Omental fat pad (tissue), 4 donors: Measurements from ENCODE around the gene WFDC9. TPM values are rescaled to one million over a fixed set of nuclear protein-coding genes. Genes with fewer than 3 reads are reported as not detected.
"Not testable (repeated sequence)": the region's sequence is repeated elsewhere in the genome, so short reads cannot be mapped to it uniquely, and the experiment has no call there.

Experiments used
- ATAC-seq: fragments of 150-250 bp; one replicate; pipeline ENCODE4 v1.9.1; 2016; ENCODE audit warnings: mild to moderate bottlenecking, moderate library complexity; ENCODE audit not compliant: low FRiP score
- DNase-seq: peaks from one replicate; pipeline ENCODE4 v3.0.0-alpha.2; 2019; ENCODE audit warnings: low spot score
- small RNA-seq: library from RNA; depleted of rRNA; stranded (forward); fragments of <200 nt; gene quantifications from one replicate; pipeline ENCODE3, GENCODE V24; 2016
- total RNA-seq, 4 donors: library from RNA; depleted of rRNA; stranded (reverse); fragments of >200 nt; gene quantifications; one replicate each; pipeline ENCODE4 v1.1.0, GENCODE V29; 2016
- TF ChIP-seq, protein P1 (sequence below), 3 donors: fragments of 450-650 bp; IDR thresholded peaks; one replicate each; pipeline ENCODE4 v1.5.1; 2016 to 2017; ENCODE audit warnings: antibody characterized with exemption in 3 of 3, mild to moderate bottlenecking in 3 of 3, moderate library complexity in 2 of 3

WFDC9 gene
- total RNA-seq, 4 donors from 2014 or later = not detected

DNA sequence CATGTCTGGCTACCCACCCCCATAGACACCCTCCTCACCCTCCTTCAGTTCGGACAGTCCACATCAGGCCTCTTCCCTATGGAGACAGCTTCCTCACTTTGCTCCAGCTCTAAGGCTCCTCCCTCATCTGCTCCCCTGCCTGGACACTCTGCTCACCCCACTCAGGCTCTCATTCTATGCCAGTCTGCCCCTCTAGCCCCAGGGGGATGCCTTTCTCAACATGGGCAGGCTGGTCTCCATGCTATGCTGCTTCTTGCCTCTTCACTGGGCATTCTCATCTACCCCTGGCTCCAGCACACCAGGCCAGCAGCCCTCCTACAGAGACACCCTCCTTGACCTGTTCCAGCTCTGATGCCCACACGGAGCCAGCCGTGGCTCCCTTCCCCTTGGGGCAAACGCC, 51.9 kb downstream of the WFDC9 start, which contains the start of gene WFDC8:
Gene WFDC8 (minus strand): TSS at position 101 of the 400 bp plus-strand sequence. CDS start 37 bp downstream, at position 64.
- no peak for DNase-seq
- TF ChIP-seq, protein P1, sequence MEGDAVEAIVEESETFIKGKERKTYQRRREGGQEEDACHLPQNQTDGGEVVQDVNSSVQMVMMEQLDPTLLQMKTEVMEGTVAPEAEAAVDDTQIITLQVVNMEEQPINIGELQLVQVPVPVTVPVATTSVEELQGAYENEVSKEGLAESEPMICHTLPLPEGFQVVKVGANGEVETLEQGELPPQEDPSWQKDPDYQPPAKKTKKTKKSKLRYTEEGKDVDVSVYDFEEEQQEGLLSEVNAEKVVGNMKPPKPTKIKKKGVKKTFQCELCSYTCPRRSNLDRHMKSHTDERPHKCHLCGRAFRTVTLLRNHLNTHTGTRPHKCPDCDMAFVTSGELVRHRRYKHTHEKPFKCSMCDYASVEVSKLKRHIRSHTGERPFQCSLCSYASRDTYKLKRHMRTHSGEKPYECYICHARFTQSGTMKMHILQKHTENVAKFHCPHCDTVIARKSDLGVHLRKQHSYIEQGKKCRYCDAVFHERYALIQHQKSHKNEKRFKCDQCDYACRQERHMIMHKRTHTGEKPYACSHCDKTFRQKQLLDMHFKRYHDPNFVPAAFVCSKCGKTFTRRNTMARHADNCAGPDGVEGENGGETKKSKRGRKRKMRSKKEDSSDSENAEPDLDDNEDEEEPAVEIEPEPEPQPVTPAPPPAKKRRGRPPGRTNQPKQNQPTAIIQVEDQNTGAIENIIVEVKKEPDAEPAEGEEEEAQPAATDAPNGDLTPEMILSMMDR (IDR thresholded peaks at IDR 0.05) = no peak
- ATAC-seq = no peak

GRCh38 chr20:45578231-45578630, 52.9 kb downstream of the WFDC9 start:
- ATAC-seq (no peak), DNase-seq (no peak)
- TF ChIP-seq, protein P1 (IDR thresholded peaks at IDR 0.05) = no peak

GRCh38 chr20:45576995-45577394, 54.1 kb downstream of the WFDC9 start:
- DNase-seq = no peak
- ATAC-seq = no peak
- TF ChIP-seq, protein P1 (IDR thresholded peaks at IDR 0.05) = no peak

DNA sequence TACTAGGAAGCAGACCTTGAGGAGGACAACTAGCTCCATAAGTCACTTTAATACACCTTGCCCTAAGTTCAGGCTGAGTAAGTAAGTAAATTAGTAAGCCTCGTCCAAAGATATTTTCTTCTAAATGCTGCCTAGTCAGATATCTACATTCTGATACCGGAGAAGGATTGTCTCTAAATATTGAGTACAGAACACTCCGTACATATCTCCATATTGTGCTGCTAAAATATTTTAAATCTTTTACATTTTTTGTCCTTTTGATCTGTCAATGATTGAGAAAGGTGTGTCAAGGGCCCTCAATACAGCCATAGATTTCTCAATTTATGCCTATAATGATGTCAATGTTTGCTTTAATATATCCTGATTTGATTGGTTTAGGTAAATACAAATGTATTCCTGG, 55.2 kb downstream of the WFDC9 start:
- TF ChIP-seq, protein P1 (IDR thresholded peaks at IDR 0.05) = no peak
- no peak for ATAC-seq
- DNase-seq = no peak

GRCh38 chr20:45569650-45570049, 61.4 kb downstream of the WFDC9 start:
- not testable (repeated sequence) for DNase-seq, ATAC-seq

DNA sequence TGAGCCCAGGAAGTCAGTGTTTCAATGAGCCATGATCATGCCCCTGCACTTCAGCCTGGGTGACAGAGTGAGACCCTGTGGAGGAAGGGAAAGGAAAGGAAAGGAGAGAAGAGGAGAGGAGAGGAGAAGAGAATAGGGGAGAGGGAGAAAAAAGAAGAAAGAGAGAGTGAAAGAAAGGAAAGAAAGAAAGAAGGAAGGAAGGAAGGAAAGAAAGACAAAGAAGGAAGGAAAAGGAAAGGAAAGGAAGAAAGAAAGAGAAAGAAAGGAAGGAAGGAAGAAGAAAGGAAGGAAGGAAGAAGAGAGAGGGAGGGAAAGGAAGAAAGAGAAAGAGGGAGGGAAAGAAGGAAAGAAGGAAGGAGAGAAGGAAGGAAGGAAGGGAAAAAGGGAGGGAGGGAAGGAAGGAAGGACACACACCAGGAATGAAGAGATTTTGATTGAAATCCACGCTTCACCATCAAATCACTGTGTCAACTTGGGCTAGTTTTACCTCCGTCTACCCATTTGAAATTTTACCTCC, 66.3 kb downstream of the WFDC9 start:
- ATAC-seq = no peak
- DNase-seq = no peak
- TF ChIP-seq, protein P1 (IDR thresholded peaks at IDR 0.05) = no peak

Small RNAs within 50 kb of the gene (small RNA-seq; reads per million reads assigned to genes)
- not detected for gene RNA5SP485

Other genes starting within 250 kb of the WFDC9 start
- 10 to 100 TPM; 20.7 to 45.7 (median 27.9) TPM for gene DBNDD2, start 223.0 kb downstream of the WFDC9 start, total RNA-seq
- gene PIGT, start 215.1 kb downstream of the WFDC9 start, total RNA-seq = 10 to 100 TPM; 76.4 to 87.3 (median 83.5) TPM
- 1 to 10 TPM; 3.0 to 8.4 (median 7.0) TPM for gene WFDC2, start 161.5 kb downstream of the WFDC9 start, total RNA-seq
- gene SPINT3, start 115.7 kb downstream of the WFDC9 start, total RNA-seq = not detected
- gene WFDC6, start 91.8 kb downstream of the WFDC9 start, total RNA-seq = not detected
- not detected for gene EPPIN, start 83.9 kb downstream of the WFDC9 start, total RNA-seq
- not detected for gene WFDC8, start 52.0 kb downstream of the WFDC9 start, total RNA-seq
- not detected for gene WFDC10A, start 1.5 kb downstream of the WFDC9 start, total RNA-seq
- not detected for gene WFDC11, start 39.0 kb upstream of the WFDC9 start, total RNA-seq
- gene WFDC13, start 70.8 kb upstream of the WFDC9 start, total RNA-seq = not detected
- under 1 TPM in 1 of 4 donors, not detected in 3; 0.93 TPM for gene WFDC10B, start 73.7 kb upstream of the WFDC9 start, total RNA-seq
- gene SPINT4, start 91.1 kb upstream of the WFDC9 start, total RNA-seq = not detected
- 1 to 10 TPM in 1 of 4 donors, not detected in 3; 1.6 TPM for gene WFDC3, start 160.6 kb upstream of the WFDC9 start, total RNA-seq
- gene DNTTIP1, start 160.7 kb upstream of the WFDC9 start, total RNA-seq = 10 to 100 TPM; 12.7 to 38.6 (median 18.1) TPM
- 10 to 100 TPM in 1 of 4 donors, 1 to 10 TPM in 1, not detected in 2; 1.4 to 10.1 TPM for gene UBE2C, start 181.4 kb upstream of the WFDC9 start, total RNA-seq
- gene TNNC2, start 196.0 kb upstream of the WFDC9 start, total RNA-seq = 1 to 10 TPM in 3 of 4 donors, not detected in 1; 1.2 to 2.2 (median 1.5) TPM
- 100 to 1,000 TPM in 1 of 4 donors, 10 to 100 TPM in 3; 42.6 to 147 (median 66.8) TPM for gene SNX21, start 202.5 kb upstream of the WFDC9 start, total RNA-seq
- gene ACOT8, start 226.1 kb upstream of the WFDC9 start, total RNA-seq = 10 to 100 TPM; 16.1 to 35.0 (median 30.8) TPM
- 1 to 10 TPM; 2.3 to 5.0 (median 3.1) TPM for gene ZSWIM3, start 226.3 kb upstream of the WFDC9 start, total RNA-seq
- 1 to 10 TPM; 5.5 to 9.9 (median 7.0) TPM for gene ZSWIM1, start 249.9 kb upstream of the WFDC9 start, total RNA-seq